GDM1 (cell line): ENCODE results near the gene TTC32.
"Not testable (repeated sequence)": the region's sequence is repeated elsewhere in the genome, so short reads cannot be mapped to it uniquely, and the experiment has no call there.

Experiments used
- DNase-seq: peaks from one replicate; lab custom pipeline; 2025; lab: John Stamatoyannopoulos, UW

Gene TTC32

DNA sequence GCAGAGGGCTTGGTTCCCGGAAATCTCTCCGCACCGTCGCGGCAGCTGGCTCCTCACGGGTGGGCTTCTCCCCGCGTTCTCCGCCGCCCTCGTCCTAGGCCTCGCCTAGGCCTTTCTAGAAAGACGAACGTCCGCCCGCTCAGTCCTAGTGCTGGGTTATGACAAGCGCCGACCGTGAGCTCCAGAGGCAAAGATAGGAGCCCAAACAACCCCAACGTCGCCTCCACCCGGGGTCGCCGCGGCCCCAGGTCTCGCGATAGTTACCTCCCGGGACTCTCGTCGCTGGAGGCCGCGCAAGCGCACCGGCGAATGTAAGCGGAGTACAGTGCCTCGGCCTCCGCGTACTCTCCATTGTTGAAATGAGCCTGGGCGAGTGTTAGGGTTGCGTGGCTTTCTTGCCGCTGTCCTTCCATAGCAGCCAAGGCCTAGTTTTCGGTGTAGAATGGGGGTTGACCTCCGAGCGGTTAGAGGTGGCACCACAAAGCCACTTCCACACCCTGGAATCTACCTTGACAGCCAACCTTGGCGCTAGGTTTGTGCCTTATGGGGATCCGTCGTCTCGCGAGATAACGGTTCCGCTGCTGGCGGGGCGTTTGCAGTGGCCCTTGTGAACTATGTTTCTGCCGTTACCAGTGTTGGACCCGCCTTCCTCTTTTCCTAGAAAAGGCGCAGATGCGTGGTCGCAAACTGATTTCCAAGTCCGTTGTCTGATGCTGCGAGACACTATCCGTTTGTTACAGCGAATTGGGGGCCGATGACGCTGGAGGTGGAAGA is at the start of gene TTC32:
TSS of gene TTC32 (minus strand) at position 542 of the 774 bp plus-strand sequence. CDS start at position 413, 129 bp downstream.
- DNase-seq: peak; percentile 91

DNA sequence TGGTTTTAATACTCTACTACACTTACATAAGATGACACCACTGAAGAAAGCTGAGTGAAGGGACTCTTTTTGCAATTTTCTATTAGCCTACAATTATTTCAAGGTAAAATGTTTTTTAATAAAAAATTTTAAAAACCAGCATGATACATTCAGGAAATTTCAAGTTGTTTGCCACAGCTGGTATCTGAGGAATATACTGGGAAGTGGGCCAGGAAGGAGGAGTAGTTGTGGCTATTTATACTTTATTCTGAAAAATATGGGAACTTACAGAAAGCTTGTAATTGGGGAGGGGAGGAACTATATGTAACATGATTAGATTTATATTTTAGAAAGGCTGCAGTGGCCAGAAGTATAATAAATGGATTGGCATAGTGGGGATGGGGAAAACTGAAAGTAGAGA is 47.3 kb upstream of the TTC32 start:
- no peak for DNase-seq

DNA sequence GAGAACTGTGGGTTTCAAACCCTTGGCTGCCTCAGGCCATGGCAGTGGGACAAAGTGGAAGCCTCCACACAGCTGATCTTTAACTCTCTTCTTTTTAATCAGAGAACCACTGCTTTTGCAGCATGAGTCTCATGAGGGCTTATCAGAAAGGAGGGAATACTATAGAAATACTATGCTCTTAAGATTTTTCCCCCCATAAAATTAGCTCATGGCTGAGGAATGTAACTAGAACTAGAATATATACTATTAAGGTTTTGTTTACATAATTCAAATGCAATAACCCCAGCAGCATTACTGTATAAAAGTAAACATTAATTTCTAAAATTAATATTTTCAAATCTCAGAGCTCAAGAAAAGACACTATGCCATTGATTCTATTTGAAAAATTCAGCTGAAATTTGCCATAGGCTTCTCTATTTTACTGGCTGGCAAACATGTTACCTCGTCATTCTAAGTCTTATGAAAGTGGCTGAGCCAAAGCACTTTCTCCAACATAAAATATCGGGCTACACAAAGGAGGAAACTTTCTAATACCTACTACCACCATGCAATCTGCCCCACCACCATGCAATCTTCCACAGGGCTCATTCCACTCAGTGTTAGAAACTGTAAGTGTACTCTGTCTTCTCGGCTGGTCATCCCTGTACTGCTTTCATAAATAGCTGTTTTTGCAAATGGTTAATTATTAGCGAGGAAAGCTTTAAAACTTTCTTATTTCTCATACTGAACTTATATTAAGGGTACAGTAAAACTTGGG is 45.6 kb upstream of the TTC32 start:
- no peak for DNase-seq

DNA sequence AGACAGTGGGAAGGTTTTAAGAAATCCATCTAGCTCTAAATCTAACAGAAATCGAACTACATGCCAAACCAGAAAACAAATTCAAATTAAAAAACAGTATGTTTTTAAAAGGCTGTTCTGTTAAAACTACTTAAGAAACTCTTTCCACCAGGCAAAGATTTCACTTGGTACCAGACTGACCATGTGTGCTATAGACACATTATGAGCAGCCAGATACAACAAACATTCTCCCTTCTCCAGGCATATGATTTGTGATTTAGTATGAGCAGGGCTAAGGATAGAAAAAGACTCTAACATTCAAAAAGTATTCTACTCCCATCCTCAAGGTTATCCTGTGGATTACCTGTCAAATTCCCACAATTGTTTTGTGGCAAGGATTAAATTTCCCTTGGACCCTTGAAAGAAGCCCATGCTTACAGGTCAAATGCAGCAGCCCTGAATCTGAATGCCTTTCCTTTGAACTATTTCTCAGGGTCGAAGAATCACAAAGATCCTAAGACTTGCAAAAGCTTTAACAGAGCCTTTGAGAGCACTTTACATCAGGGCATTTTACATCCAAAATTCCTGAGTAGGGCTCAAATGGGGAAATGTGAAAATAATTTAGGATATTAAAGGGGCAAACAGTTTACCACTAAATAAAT is 42.5 kb upstream of the TTC32 start:
- no peak for DNase-seq

DNA sequence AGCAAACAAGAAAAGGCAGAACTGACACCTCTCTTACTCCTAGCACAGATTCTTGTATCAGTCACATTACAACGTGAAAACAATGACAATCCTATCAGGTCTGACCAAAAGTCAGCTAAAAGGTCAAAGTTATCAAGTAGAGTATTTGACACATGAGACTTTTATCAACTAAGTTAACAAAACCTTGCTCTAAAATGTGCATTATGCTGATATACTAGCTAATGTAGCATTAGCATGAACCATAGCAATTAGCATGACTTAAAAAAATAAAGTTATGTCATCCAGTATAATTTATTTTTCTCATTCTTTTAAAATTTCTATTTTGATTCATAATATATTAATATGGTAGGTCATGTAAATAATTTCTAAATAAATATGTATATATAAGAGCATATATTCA is 41.4 kb upstream of the TTC32 start:
- no peak for DNase-seq

DNA sequence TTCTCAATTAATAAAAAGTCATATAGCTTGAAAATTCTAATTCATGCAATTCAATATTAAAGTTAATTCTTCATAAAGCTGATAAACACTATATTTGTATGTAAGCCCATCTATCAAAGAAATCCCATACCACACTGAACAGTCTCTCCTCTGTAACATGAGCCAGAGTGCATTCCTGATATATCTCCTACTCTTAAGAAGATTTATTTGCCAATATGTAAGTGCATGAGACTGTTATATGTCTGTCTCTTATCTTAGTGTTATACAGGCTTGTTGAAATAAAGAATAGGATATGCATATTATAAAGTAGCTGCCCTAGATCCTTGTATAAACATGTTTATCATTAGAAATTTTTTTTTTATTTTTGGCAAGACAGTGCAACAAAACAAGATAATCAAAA is 40.4 kb upstream of the TTC32 start:
- no peak for DNase-seq

DNA sequence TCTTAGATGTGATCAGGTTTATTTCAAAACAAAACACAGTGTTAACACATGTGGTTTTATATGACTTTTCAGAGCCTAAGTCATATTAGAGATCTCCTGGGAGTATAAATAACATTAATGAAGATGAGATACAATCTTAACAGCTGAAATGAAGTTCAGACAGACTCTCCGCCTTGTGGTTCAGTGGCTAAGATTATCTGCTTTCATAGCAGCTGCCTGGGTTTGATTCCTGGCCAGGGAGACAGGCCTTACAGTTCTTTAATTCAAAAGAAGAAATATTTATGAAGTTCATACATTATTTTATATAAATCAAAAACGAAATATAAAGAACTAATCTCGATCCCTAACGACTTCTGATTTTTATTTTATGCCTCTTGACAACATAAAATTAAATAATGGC is 35.2 kb upstream of the TTC32 start:
- no peak for DNase-seq

DNA sequence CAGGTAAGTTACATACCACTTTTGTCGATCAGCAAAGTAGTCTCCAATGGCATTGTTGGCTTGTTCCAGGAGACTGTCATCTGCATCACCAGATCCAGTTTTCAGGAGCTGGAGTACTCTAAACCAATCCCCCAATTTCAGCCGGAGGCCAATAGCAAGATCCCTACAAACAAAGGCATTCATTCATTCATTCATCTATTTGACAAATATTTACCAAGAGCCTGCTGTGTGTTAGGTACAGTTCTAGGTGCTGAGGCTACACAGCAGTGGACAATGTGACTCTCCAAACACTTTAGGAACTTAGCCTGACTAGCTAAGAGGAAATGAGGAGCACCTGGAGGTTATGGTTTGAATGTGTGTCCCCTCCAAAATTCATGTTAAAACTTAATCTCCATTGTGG is 34.4 kb upstream of the TTC32 start:
- DNase-seq: no peak

DNA sequence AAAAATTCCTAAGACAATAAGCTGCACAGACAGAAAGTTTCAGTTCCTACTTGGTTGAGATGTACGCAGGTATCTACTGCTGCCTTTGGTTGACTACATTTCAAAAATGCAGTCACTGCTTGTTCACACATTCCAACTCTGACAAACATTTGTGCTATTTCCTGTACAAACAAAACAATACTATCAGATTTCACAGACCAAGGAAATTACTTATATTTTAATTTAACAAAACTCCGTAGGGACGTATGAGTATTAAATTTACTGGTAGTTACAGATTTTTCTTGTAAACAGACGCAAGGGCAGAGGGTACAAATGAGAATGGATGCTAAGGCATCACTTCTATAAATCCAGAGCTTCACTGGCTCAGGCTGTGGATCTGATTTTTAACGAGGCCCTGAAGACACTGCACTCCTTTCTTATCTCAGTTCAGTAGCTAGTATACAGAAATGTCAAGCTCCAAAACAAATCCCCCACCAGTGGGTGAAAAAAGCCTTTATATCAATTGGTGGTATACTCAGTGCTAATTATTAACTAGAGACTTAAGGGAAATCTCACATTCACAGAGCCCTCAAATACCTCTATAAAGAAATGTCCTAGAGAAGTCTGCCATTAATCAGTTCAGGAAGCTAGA is 31.7 kb upstream of the TTC32 start:
- no peak for DNase-seq

DNA sequence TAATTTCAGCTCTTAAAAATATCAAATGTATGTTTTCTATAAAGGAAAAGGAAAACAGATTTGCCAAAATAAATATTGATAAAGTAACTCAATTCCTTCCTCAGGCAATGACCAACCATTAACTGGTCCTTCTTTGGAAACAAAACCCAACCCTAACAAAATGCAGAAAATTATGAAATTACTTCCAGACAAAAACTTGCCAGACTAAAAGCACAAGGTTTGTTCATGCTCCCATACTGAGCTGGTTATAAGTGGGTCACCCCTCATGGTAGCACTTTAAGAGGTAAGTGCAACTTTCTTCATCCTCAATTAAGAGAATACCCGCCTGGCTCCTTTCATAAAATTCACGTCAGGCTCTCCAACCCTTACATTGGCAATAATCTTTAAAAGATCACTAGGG is 31.1 kb upstream of the TTC32 start:
- DNase-seq: no peak

DNA sequence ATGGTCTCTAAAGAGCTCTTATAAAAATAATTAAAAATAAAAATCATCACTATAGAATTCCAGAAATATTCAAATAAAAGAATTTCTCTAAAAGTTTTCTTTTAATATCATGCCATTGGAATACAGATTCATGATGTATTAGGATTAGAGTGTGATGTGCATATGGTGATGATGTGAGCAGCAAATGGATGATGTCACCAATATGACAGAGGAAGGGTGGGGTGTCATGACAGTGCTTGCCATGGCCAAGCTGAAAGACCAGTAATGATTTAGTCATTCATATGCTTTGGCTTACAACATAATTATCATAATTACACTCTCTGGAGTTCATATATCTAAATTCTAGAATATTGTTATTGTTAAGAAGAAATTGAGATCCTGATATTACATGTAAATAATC is 27.4 kb upstream of the TTC32 start:
- DNase-seq: no peak

DNA sequence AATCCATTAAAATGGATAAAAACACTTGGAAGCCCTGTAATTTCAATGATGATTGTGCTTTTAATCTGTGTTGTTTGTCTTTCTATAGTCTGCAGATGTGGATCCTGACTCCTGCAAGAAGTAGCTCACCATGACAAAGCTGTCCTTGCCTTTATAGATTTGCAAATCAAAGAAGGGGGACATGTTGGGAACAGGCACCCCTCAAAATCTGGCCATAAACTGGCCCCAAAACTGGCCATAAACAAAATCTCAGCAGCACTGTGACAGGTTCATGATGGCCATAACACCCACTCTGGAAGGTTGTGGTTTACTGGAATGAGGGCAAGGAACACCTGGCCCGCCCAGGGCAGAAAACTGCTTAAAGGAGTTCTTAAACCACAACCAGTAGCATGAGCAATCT is 26.0 kb upstream of the TTC32 start:
- DNase-seq: not testable (repeated sequence)

DNA sequence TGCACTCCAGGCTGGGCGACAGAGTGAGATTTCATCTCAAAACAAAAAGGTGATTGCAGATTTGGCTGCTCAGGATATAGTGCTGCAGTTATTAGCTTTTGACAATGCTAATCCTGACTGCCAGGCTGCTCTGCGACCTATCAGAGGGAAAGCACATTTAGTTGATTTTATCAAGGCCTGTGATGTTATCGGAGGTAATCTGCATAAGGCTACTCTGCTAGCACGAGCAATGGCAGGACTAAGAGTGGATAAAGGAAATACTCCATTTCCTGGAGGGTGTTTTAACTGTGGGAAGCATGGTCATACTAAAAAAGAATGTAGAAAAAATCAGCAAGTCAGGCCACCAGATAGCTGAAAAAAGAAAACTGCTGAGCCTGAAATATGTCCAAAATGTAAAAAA is 22.7 kb upstream of the TTC32 start:
- DNase-seq: not testable (repeated sequence)

DNA sequence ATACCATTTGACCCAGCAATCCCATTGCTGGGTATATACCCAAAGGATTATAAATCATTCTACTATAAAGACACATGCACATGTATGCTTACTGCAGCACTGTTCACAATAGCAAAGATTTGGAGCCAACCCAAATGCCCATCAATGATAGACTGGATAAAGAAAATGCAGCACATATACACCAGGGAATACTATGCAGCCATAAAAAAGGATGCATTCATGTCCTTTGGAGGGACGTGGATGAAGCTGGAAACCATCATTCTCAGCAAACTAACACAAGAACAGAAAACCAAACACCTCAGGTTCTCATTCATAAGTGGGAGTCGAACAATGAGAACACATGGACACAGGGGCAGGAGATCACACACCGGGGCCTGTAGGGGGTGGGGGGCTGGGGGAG is 20.4 kb upstream of the TTC32 start:
- not testable (repeated sequence) for DNase-seq

DNA sequence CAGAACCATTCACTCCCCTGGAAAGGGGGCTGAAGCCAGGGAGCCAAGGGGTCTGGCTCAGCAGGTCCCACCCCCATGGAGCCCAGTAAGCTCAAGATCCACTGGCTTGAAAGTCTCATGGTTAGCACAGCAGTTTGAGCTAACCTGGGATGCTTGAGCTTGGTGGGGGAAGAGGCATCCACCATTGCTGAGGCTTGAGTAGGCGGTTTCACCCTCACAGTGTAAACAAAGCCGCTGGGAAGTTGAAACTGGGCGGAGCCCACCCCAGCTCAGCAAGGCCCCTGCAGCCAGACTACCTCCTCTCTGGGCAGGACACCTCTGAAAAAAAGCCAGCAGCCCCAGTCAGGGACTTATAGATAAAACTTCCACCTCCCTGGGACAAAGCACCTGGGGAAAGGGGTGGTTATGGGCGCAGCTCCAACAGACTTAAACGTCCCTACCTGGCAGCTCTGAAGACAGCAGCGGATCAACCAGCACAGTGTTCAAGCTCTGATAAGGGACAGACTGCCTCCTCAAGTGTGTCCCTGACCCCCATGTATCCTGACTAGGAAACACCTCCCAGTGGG is 14.7 kb upstream of the TTC32 start:
- DNase-seq: no peak

DNA sequence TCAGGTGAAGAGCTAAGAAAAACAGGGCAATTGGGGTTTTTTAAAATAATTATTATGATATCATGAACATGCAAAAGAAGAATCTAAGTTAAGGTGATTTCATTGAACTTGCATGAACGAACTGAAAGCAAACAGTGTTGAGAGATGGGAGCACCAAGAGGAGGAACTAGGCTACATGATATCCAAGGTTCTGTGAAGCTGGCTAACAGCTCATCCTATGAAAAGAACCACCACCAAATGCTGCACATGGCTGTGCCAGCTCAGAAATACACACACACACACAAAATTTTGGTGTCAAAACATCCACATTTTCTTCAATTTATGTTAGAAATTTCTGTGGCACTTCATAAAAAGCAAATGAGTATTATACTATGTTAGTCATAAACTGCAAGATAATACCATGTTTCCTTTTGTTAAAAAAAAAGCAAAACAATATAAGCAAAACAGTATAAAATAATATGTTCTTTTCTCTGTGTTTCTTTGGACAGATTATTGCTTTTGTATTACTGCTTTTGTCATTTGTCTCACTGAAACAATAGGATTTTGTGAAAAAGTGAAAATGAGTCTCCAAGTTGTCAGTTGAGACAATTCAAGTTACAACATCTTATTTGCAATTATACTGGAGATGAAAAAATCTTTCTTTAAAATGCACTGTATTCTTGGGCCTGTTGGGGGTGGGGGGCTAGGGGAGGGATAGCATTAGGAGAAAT is 12.6 kb upstream of the TTC32 start:
- DNase-seq: no peak

DNA sequence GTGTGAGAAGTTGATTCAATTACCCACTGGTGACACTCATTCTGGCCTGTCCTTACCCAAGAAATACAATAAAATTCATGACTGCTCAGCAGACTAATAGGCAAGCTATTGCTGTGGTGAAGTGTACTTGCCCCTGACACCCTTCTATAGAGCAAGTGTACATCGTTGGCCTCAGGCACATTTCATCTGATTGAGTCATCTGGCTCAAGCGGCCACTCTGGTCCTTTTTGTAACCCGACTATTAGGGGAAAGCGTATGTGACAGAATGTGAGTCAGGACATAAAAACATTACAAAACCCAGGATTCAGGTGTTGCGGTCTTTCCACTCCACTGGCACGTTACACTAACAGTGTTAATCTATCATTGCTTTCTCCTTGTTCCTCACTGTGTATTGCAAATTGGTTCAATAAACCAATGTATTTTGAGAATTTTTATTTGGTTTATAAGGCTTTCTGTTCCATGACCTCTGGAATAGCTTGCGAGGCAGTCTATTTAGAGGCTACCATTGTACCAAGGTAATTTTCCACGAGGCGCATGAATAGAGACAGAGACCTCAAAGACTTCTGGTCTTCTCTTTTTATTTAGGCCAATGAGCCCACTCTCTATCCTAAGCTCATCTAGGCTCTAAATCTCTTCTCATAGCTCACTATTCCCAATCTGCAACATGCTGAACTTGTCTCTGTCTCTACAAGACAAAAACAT is 10.2 kb upstream of the TTC32 start:
- no peak for DNase-seq

DNA sequence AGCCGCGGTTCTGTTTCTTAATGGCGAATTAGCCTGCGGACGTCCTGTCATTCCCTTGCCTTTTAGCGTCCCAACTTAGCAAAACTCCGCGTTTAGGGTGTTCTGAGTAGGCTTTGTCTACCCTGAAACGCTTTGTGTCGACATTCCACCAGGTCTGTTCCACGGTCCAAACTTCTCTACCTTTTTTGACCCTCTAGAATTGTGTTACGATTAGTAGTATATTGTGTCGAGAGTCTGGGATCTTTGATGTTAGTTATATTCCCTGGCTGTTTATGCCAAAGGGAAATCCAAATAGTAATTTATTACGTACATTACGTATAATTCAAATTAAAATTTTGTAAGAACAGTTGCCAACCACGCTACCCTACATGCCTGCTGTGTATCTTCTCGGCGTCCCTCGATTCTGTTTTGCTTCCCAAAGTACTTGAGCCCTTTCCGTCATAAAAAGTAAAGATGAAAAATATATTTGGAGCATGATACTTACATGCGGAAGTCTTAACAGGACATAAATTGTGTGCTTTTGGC is 495 bp upstream of the TTC32 start:
- no peak for DNase-seq

DNA sequence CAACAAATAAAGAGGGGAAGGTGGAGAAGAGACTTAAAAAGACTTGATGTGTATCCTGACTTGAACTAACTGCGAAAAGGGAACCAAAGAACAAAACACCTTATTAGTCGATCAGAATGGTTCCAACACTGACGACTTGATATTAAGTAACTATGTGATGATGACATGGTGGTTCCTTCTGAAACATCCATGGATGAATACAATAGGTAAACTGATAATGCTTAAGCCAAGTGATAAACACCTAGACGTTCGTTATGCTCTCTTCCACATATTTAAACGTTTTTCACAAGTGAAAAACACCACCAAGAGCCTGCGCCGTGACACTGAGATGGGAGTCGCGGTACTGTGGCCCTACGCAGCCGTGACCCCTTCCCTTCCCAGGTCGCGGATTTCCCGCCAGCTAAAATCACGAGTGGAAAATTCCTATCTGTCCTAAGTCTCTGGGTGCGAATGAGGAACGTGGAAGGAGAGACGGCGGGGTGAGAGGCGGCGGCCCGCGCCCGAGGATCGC is 797 bp downstream of the TTC32 start:
- DNase-seq: no peak
